IMR-90 (cell line): ENCODE results near the gene SP140. TPM values are rescaled to one million over a fixed set of nuclear protein-coding genes. Genes with fewer than 3 reads are reported as not detected.
A peak's percentile ranks its signal among the peaks of the same experiment; 100 is the strongest.

Source experiments
- ATAC-seq: fragments of 200-7000 bp; cut with Tn5 transposase; 2 replicates; pipeline ENCODE4 v1.9.1; 2020; ENCODE audit warnings: low read depth, mild to moderate bottlenecking, moderate library complexity
- BruUV-seq: library from RNA; stranded (reverse); fragments of 400-500 nt; replicated peaks from 2 replicates; lab custom pipeline; 2021; lab: Mats Ljungman, UMichigan
- CTCF ChIA-PET: fragments of 300-600 bp; formaldehyde crosslinking; extraction: SDS; loops from one replicate; lab custom pipeline; 2021; ENCODE audit warnings: antibody characterized with exemption; lab: Yijun Ruan, JAX
- POLR2A ChIA-PET: fragments of 300-600 bp; sonication (Branson Sonifier 250); formaldehyde crosslinking; loops from one replicate; lab custom pipeline; 2022; ENCODE audit warnings: antibody characterized with exemption; ENCODE audit not compliant: unreplicated experiment; lab: Charles Lee
- DNase-seq: peaks from one replicate; pipeline ENCODE4 v3.0.0; 2013
- H2AFZ ChIP-seq: replicated peaks from 2 replicates; pipeline ENCODE3; 2013; ENCODE audit warnings: low read length, mild to moderate bottlenecking; ENCODE audit not compliant: poor library complexity
- H2AK5ac ChIP-seq: 2 replicates; pipeline ENCODE4 v1.6.1; 2013; ENCODE audit warnings: low read depth, low read length, inconsistent platforms
- H2AK9ac ChIP-seq: replicated peaks from 2 replicates; pipeline ENCODE3; 2013; ENCODE audit warnings: mild to moderate bottlenecking, low read depth, low read length, moderate library complexity; ENCODE audit not compliant: poor library complexity
- H2BK120ac ChIP-seq: 2 replicates; pipeline ENCODE4 v1.6.1; 2013; ENCODE audit warnings: low read depth, low read length, inconsistent platforms
- H2BK15ac ChIP-seq: 3 replicates; pipeline ENCODE4 v1.6.1; 2013; ENCODE audit warnings: low read depth, low read length, inconsistent platforms
- H2BK20ac ChIP-seq: 2 replicates; pipeline ENCODE4 v1.6.1; 2013; ENCODE audit warnings: low read depth, mild to moderate bottlenecking, inconsistent platforms, low read length, moderate library complexity
- H2BK5ac ChIP-seq: 2 replicates; pipeline ENCODE4 v1.6.1; 2013; ENCODE audit warnings: mild to moderate bottlenecking, low read depth, low read length, inconsistent platforms; ENCODE audit not compliant: poor library complexity, severe bottlenecking
- H3K14ac ChIP-seq: replicated peaks from 2 replicates; pipeline ENCODE4 v1.6.1; 2013; ENCODE audit warnings: low read depth, low read length, inconsistent platforms
- H3K18ac ChIP-seq: 2 replicates; pipeline ENCODE4 v1.6.1; 2013; ENCODE audit warnings: low read depth, low read length, control low read depth
- H3K23ac ChIP-seq: 2 replicates; pipeline ENCODE4 v1.6.1; 2013; ENCODE audit warnings: low read depth, low read length, inconsistent platforms
- H3K27ac ChIP-seq: 2 replicates; pipeline ENCODE4 v1.5.1; 2013; ENCODE audit warnings: mild to moderate bottlenecking, control low read depth, low read length; ENCODE audit not compliant: insufficient read depth
- H3K27me3 ChIP-seq: 2 replicates; pipeline ENCODE4 v1.6.1; 2013; ENCODE audit warnings: low read length; ENCODE audit not compliant: control insufficient read depth, insufficient read depth
- H3K36me3 ChIP-seq: 2 replicates; pipeline ENCODE4 v1.6.1; 2013; ENCODE audit warnings: low read length, mixed read lengths; ENCODE audit not compliant: control insufficient read depth, insufficient read depth
- H3K4ac ChIP-seq: 2 replicates; pipeline ENCODE4 v1.6.1; 2013; ENCODE audit warnings: low read depth, low read length, inconsistent platforms
- H3K4me1 ChIP-seq: 2 replicates; pipeline ENCODE4 v1.6.1; 2013; ENCODE audit warnings: low read length, mixed read lengths; ENCODE audit not compliant: control insufficient read depth, insufficient read depth
- H3K4me2 ChIP-seq: 2 replicates; pipeline ENCODE4 v1.6.1; 2013; ENCODE audit warnings: low read depth, mild to moderate bottlenecking, control low read depth, low read length, moderate library complexity
- H3K4me3 ChIP-seq: 2 replicates; pipeline ENCODE4 v1.5.1; 2013; ENCODE audit warnings: low read depth, mild to moderate bottlenecking, control low read depth, low read length, moderate library complexity; ENCODE audit not compliant: insufficient read depth
- H3K56ac ChIP-seq: 2 replicates; pipeline ENCODE4 v1.6.1; 2013; ENCODE audit warnings: low read length, inconsistent platforms; ENCODE audit not compliant: insufficient read depth; ENCODE audit errors: extremely low read depth
- H3K79me1 ChIP-seq, 2 experiments: 2 replicates each; pipeline ENCODE4 v1.6.1; 2013; ENCODE audit warnings: low read length in 2 of 2, inconsistent platforms in 1 of 2, low read depth in 1 of 2
- H3K9ac ChIP-seq: 2 replicates; pipeline ENCODE4 v1.6.1; 2013; ENCODE audit warnings: low read depth, low read length, control low read depth
- H3K9me1 ChIP-seq: 2 replicates; pipeline ENCODE4 v1.6.1; 2013; ENCODE audit warnings: low read length, inconsistent platforms; ENCODE audit not compliant: insufficient read depth
- H3K9me3 ChIP-seq: 2 replicates; pipeline ENCODE4 v1.6.1; 2013; ENCODE audit warnings: low read length; ENCODE audit not compliant: control insufficient read depth, insufficient read depth
- H4K20me1 ChIP-seq: 2 replicates; pipeline ENCODE4 v1.6.1; 2013; ENCODE audit warnings: low read length, inconsistent platforms; ENCODE audit not compliant: insufficient read depth
- H4K5ac ChIP-seq: 2 replicates; pipeline ENCODE4 v1.6.1; 2013; ENCODE audit warnings: mild to moderate bottlenecking, low read depth, low read length, control low read depth
- H4K8ac ChIP-seq, 2 experiments: 2 replicates each; pipeline ENCODE4 v1.6.1; 2013; ENCODE audit warnings: low read depth in 2 of 2, low read length in 2 of 2, control low read depth in 1 of 2, inconsistent platforms in 1 of 2
- H4K91ac ChIP-seq: 2 replicates; pipeline ENCODE4 v1.6.1; 2013; ENCODE audit warnings: low read depth, low read length, inconsistent platforms; ENCODE audit not compliant: insufficient read depth
- BHLHE40 ChIP-seq: fragments of 150-350 bp; IDR thresholded peaks from 2 replicates; pipeline ENCODE4 v1.6.1; 2016; ENCODE audit warnings: mild to moderate bottlenecking, low read depth, low read length
- CEBPB ChIP-seq: IDR thresholded peaks from 2 replicates; pipeline ENCODE4 v1.6.1; 2012; ENCODE audit warnings: low read depth, low read length, improper control_type of control experiment
- CHD1 ChIP-seq: IDR thresholded peaks from 2 replicates; pipeline ENCODE4 v1.6.1; 2012; ENCODE audit warnings: low read depth, low read length, improper control_type of control experiment
- CTCF ChIP-seq: conservative IDR thresholded peaks from 2 replicates; pipeline ENCODE4 v1.5.1; 2012; ENCODE audit warnings: mild to moderate bottlenecking, low read depth, low read length, improper control_type of control experiment
- FOS ChIP-seq: fragments of 150-350 bp; IDR thresholded peaks from 2 replicates; pipeline ENCODE4 v1.6.1; 2016; ENCODE audit warnings: low read depth, low read length
- MAFK ChIP-seq: IDR thresholded peaks from 2 replicates; pipeline ENCODE4 v1.6.1; 2012; ENCODE audit warnings: low read depth, low read length, improper control_type of control experiment
- MAZ ChIP-seq: IDR thresholded peaks from 2 replicates; pipeline ENCODE4 v1.6.1; 2012; ENCODE audit warnings: low read depth, mild to moderate bottlenecking, low read length, improper control_type of control experiment, moderate library complexity, borderline replicate concordance
- MXI1 ChIP-seq: IDR thresholded peaks from 2 replicates; pipeline ENCODE4 v1.6.1; 2012; ENCODE audit warnings: low read depth, mild to moderate bottlenecking, low read length, moderate library complexity, borderline replicate concordance
- NFE2L2 ChIP-seq: fragments of 150-350 bp; IDR thresholded peaks from 2 replicates; pipeline ENCODE4 v1.6.1; 2016; ENCODE audit warnings: low read depth, mild to moderate bottlenecking, low read length
- POLR2A ChIP-seq: IDR thresholded peaks from 2 replicates; pipeline ENCODE4 v1.6.1; 2012; ENCODE audit warnings: mild to moderate bottlenecking, low read depth, low read length
- RAD21 ChIP-seq: IDR thresholded peaks from 2 replicates; pipeline ENCODE4 v1.6.1; 2012; ENCODE audit warnings: low read length, improper control_type of control experiment
- RCOR1 ChIP-seq: IDR thresholded peaks from 2 replicates; pipeline ENCODE4 v1.6.1; 2012; ENCODE audit warnings: mild to moderate bottlenecking, low read length, improper control_type of control experiment; ENCODE audit not compliant: insufficient replicate concordance
- RFX5 ChIP-seq: IDR thresholded peaks from 2 replicates; pipeline ENCODE4 v1.8.0; 2012; ENCODE audit warnings: low read depth, mild to moderate bottlenecking, low read length, moderate library complexity
- SMC3 ChIP-seq: fragments of 150-350 bp; IDR thresholded peaks from 2 replicates; pipeline ENCODE4 v1.6.1; 2016; ENCODE audit warnings: low read depth, mild to moderate bottlenecking, antibody characterized with exemption, low read length, moderate library complexity
- USF2 ChIP-seq: fragments of 150-350 bp; IDR thresholded peaks from 2 replicates; pipeline ENCODE4 v1.6.1; 2017; ENCODE audit warnings: mild to moderate bottlenecking, antibody characterized with exemption, low read length, low read depth
- WGBS, 2 experiments: methylation state at CpG; one replicate each; pipeline versions ENCODE4 v1.1.5 to v1.1.7; 2013; ENCODE audit warnings: missing lambda C conversion rate in 2 of 2; ENCODE audit not compliant: insufficient read length in 1 of 2; ENCODE audit errors: extremely low coverage in 2 of 2; 5-methylcytosine and 5-hydroxymethylcytosine counted together
- dilution Hi-C: fragments of 300-500 bp; cut with HindIII; formaldehyde crosslinking; loops from one replicate; pipeline ENCODE4 v1.14.3; 2018; ENCODE audit warnings: low sequenced_read_pairs; ENCODE audit not compliant: unreplicated experiment
- in situ Hi-C: fragments of 300-500 bp; cut with MboI; formaldehyde crosslinking; loops from 3 replicates; pipeline ENCODE4 v1.14.3; 2019; ENCODE audit warnings: low sequenced_read_pairs, inconsistent platforms, mixed read lengths
- intact Hi-C: fragments of 100-400 bp; cut with micrococcal nuclease; formaldehyde crosslinking; loops from 2 replicates; pipeline ENCODE4 v1.10.0; 2022
- polyA plus RNA-seq, 3 experiments: library from polyadenylated mRNA; depleted of rRNA; stranded (reverse); fragments of >200 nt; gene quantifications; 2 replicates each; pipeline ENCODE4 v1.2.3, GENCODE V29; 2012; ENCODE audit warnings: low replicate concordance in 1 of 3
- total RNA-seq: library from RNA; depleted of rRNA; stranded (reverse); fragments of >200 nt; gene quantifications from 2 replicates; pipeline ENCODE4 v1.2.3, GENCODE V29; 2012
- TF ChIP-seq, protein P1 (sequence below): fragments of 150-350 bp; IDR thresholded peaks from 2 replicates; pipeline ENCODE4 v1.6.1; 2016; ENCODE audit warnings: low read depth, mild to moderate bottlenecking, low read length, moderate library complexity, borderline replicate concordance

The SP140 gene
- total and polyA plus RNA-seq, 2 of the 4 experiments (the other 2 are of a cell fraction) = 1.4 TPM

GRCh38 chr2:230230496-230231200 is 5.1 kb downstream of the SP140 start:
- no peak overlapping the region for H2BK15ac ChIP-seq
- TF ChIP-seq FOS (no peak), RCOR1 (no peak), RAD21 (no peak), MAFK (no peak), USF2 (no peak), NFE2L2 (no peak), MXI1 (no peak), BHLHE40 (no peak), CEBPB (no peak), MAZ (no peak), CTCF (no peak), SMC3 (no peak), RFX5 (no peak), POLR2A (no peak), CHD1 (no peak)
- TF ChIP-seq, protein P1, sequence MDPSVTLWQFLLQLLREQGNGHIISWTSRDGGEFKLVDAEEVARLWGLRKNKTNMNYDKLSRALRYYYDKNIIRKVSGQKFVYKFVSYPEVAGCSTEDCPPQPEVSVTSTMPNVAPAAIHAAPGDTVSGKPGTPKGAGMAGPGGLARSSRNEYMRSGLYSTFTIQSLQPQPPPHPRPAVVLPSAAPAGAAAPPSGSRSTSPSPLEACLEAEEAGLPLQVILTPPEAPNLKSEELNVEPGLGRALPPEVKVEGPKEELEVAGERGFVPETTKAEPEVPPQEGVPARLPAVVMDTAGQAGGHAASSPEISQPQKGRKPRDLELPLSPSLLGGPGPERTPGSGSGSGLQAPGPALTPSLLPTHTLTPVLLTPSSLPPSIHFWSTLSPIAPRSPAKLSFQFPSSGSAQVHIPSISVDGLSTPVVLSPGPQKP = no peak
- H3K27ac ChIP-seq = no peak overlapping the region
- WGBS, 2 experiments = no CpG with 5 or more reads among the region's 2 CpGs
- ATAC-seq (no peak), DNase-seq (no peak)
- no peak overlapping the region for H3K56ac ChIP-seq
- H4K8ac ChIP-seq = no peak overlapping the region; a peak in 2 of 4 replicates
- dilution Hi-C loops (no loop called here), in situ Hi-C loops (no loop called here), intact Hi-C loops (loop anchor here (10.0 kb wide), 1 partner anchor 224 kb away; no protein-coding TSS in a partner anchor)
- H3K4me3 ChIP-seq = no peak overlapping the region
- H3K4me1 ChIP-seq = no peaks in the 10 kb centered on the region; the same call in 1 of the 2 replicates
- H2BK20ac ChIP-seq = peak overlapping the region; percentile 32; the same call in 1 of the 2 replicates
- no peaks in the 10 kb centered on the region for H3K79me1 ChIP-seq
- no peak overlapping the region for H2AK9ac ChIP-seq
- no peak overlapping the region for H2AFZ ChIP-seq
- no TSS peak for BruUV-seq
- H3K36me3 ChIP-seq = no peaks in the 10 kb centered on the region
- no peak overlapping the region for H4K91ac ChIP-seq
- H3K4ac ChIP-seq = no peak overlapping the region; the same call in 1 of the 2 replicates
- H3K9me3 ChIP-seq = peaks cover 3% of the 10 kb centered on the region
- H3K18ac ChIP-seq = no peak overlapping the region
- no peak overlapping the region for H3K4me2 ChIP-seq
- no peak overlapping the region for H4K5ac ChIP-seq
- H3K23ac ChIP-seq = no peak overlapping the region
- H2BK120ac ChIP-seq = peak overlapping the region; percentile 82; the same call in 1 of the 2 replicates
- ChIA-PET POLR2A (no interaction called here), CTCF (no interaction called here)
- H3K14ac ChIP-seq = no peak overlapping the region
- H2BK5ac ChIP-seq = no peak overlapping the region
- H4K20me1 ChIP-seq = no peaks in the 10 kb centered on the region
- no peaks in the 10 kb centered on the region for H3K27me3 ChIP-seq
- no peaks in the 10 kb centered on the region for H3K9me1 ChIP-seq
- H3K9ac ChIP-seq = no peak overlapping the region
- no peak overlapping the region for H2AK5ac ChIP-seq
